Smooth muscle cell (in vitro differentiated cells): ENCODE results near the gene MMAB. TPM values are rescaled to one million over a fixed set of nuclear protein-coding genes. Genes with fewer than 3 reads are reported as not detected.

Experiments
- DNase-seq: peaks from one replicate; lab custom pipeline; 2025; ENCODE audit not compliant: unreplicated experiment; lab: John Stamatoyannopoulos, UW
- H2AFZ ChIP-seq: fragments of 200-600 bp; sonication (generic); 2 replicates; pipeline ENCODE4 v1.6.0; 2016; ENCODE audit warnings: antibody characterized with exemption, low read depth, mild to moderate bottlenecking
- H3F3A ChIP-seq: fragments of 200-600 bp; sonication (generic); 2 replicates; pipeline ENCODE4 v1.6.0; 2017; ENCODE audit warnings: antibody characterized with exemption, low read depth
- H3K27ac ChIP-seq: fragments of 200-600 bp; sonication (generic); 2 replicates; pipeline ENCODE4 v1.5.1; 2016; ENCODE audit warnings: low read depth, mild to moderate bottlenecking
- H3K27me3 ChIP-seq: fragments of 200-600 bp; sonication (generic); 2 replicates; pipeline ENCODE4 v1.6.1; 2016; ENCODE audit warnings: low read depth, mild to moderate bottlenecking
- H3K36me3 ChIP-seq: fragments of 200-600 bp; sonication (generic); 2 replicates; pipeline ENCODE4 v1.5.1; 2016; ENCODE audit warnings: low read depth
- H3K4me1 ChIP-seq: fragments of 200-600 bp; sonication (generic); 2 replicates; pipeline ENCODE4 v1.5.1; 2016; ENCODE audit warnings: low read depth
- H3K4me2 ChIP-seq: fragments of 200-600 bp; sonication (generic); 2 replicates; pipeline ENCODE4 v1.6.0; 2016; ENCODE audit warnings: mild to moderate bottlenecking
- H3K4me3 ChIP-seq: fragments of 200-600 bp; sonication (generic); 2 replicates; pipeline ENCODE4 v1.5.1; 2016; ENCODE audit warnings: mild to moderate bottlenecking
- H3K79me2 ChIP-seq: fragments of 200-600 bp; sonication (generic); 2 replicates; pipeline ENCODE4 v1.6.0; 2016; ENCODE audit warnings: low read depth, mild to moderate bottlenecking
- H3K9ac ChIP-seq: fragments of 200-600 bp; sonication (generic); 2 replicates; pipeline ENCODE4 v1.6.0; 2016; ENCODE audit warnings: low read depth
- H3K9me3 ChIP-seq: fragments of 200-600 bp; sonication (generic); replicated peaks from 2 replicates; pipeline ENCODE4 v1.5.1; 2016; ENCODE audit warnings: low read depth
- H4K20me1 ChIP-seq: fragments of 200-600 bp; sonication (generic); 2 replicates; pipeline ENCODE4 v1.6.0; 2016; ENCODE audit warnings: low read depth
- WGBS: methylation state at CpG from one replicate; pipeline ENCODE4 v1.1.7; 2016; ENCODE audit warnings: low lambda C conversion rate; 5-methylcytosine and 5-hydroxymethylcytosine counted together
- polyA plus RNA-seq: library from polyadenylated mRNA; unstranded; fragments of >200 nt; fragmentation: Nextera tagmentation; extraction: Ambion mirVana; gene quantifications from 2 replicates; pipeline ENCODE4 v1.2.1, GENCODE V29; 2016
- total RNA-seq: library from RNA; depleted of rRNA; stranded (reverse); fragments of >200 nt; gene quantifications from 2 replicates; pipeline ENCODE4 v1.2.3, GENCODE V29; 2014
- TF ChIP-seq, protein P1 (sequence below): fragments of 200-600 bp; sonication (generic); IDR thresholded peaks from 2 replicates; pipeline ENCODE4 v1.5.1; 2017; ENCODE audit warnings: borderline replicate concordance, mild to moderate bottlenecking, antibody characterized with exemption; ENCODE audit not compliant: insufficient read depth, poor library complexity, severe bottlenecking

The MMAB gene
- total and polyA plus RNA-seq, 2 experiments from 2014 or later, result 20.2 to 51.7 TPM

DNA sequence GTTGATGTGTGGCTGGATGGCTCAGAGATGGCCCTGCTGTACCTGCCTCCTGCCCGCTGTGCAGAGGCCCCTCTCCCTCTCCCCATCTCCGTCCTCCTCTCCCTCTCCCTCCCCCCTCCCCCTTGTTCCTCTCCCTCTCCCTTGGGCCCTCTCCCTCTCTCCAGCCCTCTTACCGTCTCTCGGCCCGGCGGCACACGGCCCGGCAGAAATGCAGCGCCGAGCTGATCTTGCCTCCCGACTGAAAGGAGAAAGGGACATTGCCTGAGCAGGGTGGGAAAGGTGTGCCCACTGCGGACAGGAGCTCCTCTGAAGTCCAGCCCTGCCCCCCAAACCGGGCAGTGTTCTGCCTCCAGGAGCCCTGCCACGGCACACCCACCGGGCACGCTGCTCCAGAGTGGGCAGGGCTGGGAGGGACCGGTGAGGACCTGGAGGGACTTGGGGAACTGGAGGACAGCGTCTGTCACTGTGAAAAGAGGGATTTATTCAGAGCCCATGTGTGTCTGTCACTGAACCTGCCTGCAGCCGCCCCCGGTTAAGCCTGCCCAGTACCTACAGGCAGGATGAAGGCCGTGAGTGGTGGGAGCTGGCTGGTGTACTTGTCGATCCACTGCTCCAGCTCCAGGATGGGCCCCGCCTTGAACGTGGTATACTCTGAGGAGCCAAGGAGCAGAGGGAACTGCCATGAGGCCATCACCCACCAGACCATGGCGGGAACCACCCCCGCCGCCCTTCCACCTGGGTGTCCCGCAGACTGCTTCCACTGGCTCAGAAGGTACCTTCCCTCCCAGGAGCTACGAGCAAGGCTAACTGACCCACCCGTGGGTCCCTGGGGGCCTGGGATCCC lies 12.2 kb downstream of the MMAB start:
- Histone ChIP-seq H4K20me1 (no peaks in the 10 kb centered on the region), H3K4me2 (no peak overlapping the region), H3K9ac (no peak overlapping the region), H3K27ac (no peak overlapping the region), H3K4me1 (no peaks in the 10 kb centered on the region), H2AFZ (no peak overlapping the region), H3K36me3 (no peaks in the 10 kb centered on the region), H3F3A (no peaks in the 10 kb centered on the region), H3K79me2 (no peaks in the 10 kb centered on the region), H3K9me3 (no peaks in the 10 kb centered on the region), H3K4me3 (no peak overlapping the region), H3K27me3 (no peaks in the 10 kb centered on the region)
- 89% methylated on average over 20 of the region's 30 CpGs for WGBS
- TF ChIP-seq, protein P1, sequence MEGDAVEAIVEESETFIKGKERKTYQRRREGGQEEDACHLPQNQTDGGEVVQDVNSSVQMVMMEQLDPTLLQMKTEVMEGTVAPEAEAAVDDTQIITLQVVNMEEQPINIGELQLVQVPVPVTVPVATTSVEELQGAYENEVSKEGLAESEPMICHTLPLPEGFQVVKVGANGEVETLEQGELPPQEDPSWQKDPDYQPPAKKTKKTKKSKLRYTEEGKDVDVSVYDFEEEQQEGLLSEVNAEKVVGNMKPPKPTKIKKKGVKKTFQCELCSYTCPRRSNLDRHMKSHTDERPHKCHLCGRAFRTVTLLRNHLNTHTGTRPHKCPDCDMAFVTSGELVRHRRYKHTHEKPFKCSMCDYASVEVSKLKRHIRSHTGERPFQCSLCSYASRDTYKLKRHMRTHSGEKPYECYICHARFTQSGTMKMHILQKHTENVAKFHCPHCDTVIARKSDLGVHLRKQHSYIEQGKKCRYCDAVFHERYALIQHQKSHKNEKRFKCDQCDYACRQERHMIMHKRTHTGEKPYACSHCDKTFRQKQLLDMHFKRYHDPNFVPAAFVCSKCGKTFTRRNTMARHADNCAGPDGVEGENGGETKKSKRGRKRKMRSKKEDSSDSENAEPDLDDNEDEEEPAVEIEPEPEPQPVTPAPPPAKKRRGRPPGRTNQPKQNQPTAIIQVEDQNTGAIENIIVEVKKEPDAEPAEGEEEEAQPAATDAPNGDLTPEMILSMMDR, result no peak
- no peak for DNase-seq

DNA sequence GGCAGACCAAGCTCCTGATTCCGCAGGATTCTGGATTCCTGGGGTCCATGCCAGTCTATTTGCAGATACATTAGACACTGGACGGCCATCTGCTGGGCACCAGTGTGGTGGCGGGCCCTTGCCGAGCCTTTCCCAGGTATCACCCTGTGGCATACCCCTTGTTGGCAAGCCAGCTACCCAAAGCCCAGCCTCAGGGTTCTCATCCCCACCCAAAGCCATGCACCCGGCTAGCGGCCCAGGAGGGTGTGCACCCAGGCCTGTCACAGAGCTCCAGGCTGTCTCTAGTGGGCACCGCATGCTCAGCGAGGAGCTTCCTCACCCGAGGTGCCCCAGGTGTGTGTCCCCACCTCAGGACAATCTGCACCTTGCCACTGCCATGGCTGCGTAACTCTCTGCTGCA lies 13.7 kb downstream of the MMAB start:
- 97% methylated on average over 10 of the region's 10 CpGs for WGBS
- no peak overlapping the region for H3K4me2 ChIP-seq
- no peak overlapping the region for H2AFZ ChIP-seq
- no peaks in the 10 kb centered on the region for H3K36me3 ChIP-seq
- H3K4me1 ChIP-seq, result no peaks in the 10 kb centered on the region
- H3K9ac ChIP-seq, result no peak overlapping the region
- no peaks in the 10 kb centered on the region for H3K9me3 ChIP-seq
- H3K27ac ChIP-seq, result no peak overlapping the region
- H4K20me1 ChIP-seq, result no peaks in the 10 kb centered on the region
- no peaks in the 10 kb centered on the region for H3K27me3 ChIP-seq
- TF ChIP-seq, protein P1, result no peak
- H3K79me2 ChIP-seq, result no peaks in the 10 kb centered on the region
- no peak for DNase-seq
- no peak overlapping the region for H3K4me3 ChIP-seq
- no peaks in the 10 kb centered on the region for H3F3A ChIP-seq

DNA sequence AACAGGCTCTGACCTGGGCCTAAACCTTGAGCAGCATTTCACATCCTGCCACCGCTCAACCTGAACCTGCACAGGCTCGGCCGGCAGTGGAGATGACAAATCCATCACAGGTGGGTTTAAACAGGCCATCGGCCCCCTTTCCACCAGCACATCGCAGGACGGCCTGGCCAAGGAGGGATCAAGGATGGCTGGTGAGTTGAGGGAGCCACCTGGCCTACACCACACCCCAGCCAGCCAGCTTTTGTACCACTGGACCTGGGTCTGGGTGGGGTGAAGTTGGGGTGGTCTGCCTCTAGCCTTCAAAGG lies 14.2 kb downstream of the MMAB start:
- H3F3A ChIP-seq, result no peaks in the 10 kb centered on the region
- H3K9me3 ChIP-seq, result no peaks in the 10 kb centered on the region
- H3K9ac ChIP-seq, result no peak overlapping the region
- DNase-seq, result no peak
- no peaks in the 10 kb centered on the region for H3K4me1 ChIP-seq
- H3K4me3 ChIP-seq, result no peak overlapping the region
- no peaks in the 10 kb centered on the region for H4K20me1 ChIP-seq
- no peak overlapping the region for H2AFZ ChIP-seq
- no peak overlapping the region for H3K27ac ChIP-seq
- H3K27me3 ChIP-seq, result no peaks in the 10 kb centered on the region
- WGBS, result 92% methylated on average over 6 of the region's 6 CpGs
- H3K4me2 ChIP-seq, result no peak overlapping the region
- H3K36me3 ChIP-seq, result no peaks in the 10 kb centered on the region
- TF ChIP-seq, protein P1, result no peak
- no peaks in the 10 kb centered on the region for H3K79me2 ChIP-seq
